ENCODE measurements around the gene SOD2. TPM values are rescaled to one million over a fixed set of nuclear protein-coding genes. Genes with fewer than 3 reads are reported as not detected.
A peak's percentile ranks its signal among the peaks of the same experiment; 100 is the strongest.

SOD2 gene
- total and polyA plus RNA-seq, 9 of the 15 experiments (the other 6 are each of a cell fraction or from before 2014, with no cell fraction given): 39.8 to 140 (median 95.8) TPM

DNA sequence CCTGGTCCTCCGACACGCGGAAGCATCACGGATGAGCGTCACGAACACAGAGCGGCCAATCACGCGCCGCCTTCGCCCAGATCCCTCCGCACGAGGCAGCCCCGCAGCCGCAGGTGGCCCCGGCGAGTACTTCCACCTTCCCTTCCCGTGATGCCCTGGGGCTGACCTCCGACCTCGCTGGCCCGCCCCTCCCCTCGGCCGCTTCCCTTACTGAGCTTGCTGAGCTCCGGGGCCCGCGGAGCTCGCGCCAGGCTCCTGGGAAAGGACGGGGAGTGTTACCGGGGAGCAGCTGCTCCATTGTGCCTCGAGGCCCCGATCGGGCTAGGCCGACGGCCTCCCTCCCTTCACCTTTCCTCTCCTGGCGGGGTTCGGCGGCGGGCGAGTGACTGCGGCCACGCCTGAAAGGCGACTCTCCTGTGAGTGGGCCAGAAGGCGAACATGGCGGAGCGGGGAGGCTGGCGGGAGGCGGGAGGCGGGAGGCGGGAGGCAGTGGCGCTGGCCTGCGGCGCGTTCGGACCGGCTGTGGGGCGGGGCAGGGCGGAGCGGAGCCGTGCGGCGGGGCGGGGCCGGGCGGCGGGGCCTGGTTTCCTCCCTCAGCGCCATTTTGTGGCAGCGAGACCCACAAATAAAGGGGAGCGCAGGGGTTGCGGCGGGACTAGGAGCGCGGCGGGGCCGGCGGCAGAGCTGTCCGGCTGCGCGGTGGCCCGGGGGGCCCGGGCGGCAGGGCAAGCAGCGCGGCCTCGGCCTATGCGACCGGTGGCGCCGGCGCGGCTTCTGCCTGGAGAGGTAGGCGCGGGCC, 34.1 kb upstream of the SOD2 start, which contains the start of gene WTAP (continued):
- TF ChIP-seq, protein P1, sequence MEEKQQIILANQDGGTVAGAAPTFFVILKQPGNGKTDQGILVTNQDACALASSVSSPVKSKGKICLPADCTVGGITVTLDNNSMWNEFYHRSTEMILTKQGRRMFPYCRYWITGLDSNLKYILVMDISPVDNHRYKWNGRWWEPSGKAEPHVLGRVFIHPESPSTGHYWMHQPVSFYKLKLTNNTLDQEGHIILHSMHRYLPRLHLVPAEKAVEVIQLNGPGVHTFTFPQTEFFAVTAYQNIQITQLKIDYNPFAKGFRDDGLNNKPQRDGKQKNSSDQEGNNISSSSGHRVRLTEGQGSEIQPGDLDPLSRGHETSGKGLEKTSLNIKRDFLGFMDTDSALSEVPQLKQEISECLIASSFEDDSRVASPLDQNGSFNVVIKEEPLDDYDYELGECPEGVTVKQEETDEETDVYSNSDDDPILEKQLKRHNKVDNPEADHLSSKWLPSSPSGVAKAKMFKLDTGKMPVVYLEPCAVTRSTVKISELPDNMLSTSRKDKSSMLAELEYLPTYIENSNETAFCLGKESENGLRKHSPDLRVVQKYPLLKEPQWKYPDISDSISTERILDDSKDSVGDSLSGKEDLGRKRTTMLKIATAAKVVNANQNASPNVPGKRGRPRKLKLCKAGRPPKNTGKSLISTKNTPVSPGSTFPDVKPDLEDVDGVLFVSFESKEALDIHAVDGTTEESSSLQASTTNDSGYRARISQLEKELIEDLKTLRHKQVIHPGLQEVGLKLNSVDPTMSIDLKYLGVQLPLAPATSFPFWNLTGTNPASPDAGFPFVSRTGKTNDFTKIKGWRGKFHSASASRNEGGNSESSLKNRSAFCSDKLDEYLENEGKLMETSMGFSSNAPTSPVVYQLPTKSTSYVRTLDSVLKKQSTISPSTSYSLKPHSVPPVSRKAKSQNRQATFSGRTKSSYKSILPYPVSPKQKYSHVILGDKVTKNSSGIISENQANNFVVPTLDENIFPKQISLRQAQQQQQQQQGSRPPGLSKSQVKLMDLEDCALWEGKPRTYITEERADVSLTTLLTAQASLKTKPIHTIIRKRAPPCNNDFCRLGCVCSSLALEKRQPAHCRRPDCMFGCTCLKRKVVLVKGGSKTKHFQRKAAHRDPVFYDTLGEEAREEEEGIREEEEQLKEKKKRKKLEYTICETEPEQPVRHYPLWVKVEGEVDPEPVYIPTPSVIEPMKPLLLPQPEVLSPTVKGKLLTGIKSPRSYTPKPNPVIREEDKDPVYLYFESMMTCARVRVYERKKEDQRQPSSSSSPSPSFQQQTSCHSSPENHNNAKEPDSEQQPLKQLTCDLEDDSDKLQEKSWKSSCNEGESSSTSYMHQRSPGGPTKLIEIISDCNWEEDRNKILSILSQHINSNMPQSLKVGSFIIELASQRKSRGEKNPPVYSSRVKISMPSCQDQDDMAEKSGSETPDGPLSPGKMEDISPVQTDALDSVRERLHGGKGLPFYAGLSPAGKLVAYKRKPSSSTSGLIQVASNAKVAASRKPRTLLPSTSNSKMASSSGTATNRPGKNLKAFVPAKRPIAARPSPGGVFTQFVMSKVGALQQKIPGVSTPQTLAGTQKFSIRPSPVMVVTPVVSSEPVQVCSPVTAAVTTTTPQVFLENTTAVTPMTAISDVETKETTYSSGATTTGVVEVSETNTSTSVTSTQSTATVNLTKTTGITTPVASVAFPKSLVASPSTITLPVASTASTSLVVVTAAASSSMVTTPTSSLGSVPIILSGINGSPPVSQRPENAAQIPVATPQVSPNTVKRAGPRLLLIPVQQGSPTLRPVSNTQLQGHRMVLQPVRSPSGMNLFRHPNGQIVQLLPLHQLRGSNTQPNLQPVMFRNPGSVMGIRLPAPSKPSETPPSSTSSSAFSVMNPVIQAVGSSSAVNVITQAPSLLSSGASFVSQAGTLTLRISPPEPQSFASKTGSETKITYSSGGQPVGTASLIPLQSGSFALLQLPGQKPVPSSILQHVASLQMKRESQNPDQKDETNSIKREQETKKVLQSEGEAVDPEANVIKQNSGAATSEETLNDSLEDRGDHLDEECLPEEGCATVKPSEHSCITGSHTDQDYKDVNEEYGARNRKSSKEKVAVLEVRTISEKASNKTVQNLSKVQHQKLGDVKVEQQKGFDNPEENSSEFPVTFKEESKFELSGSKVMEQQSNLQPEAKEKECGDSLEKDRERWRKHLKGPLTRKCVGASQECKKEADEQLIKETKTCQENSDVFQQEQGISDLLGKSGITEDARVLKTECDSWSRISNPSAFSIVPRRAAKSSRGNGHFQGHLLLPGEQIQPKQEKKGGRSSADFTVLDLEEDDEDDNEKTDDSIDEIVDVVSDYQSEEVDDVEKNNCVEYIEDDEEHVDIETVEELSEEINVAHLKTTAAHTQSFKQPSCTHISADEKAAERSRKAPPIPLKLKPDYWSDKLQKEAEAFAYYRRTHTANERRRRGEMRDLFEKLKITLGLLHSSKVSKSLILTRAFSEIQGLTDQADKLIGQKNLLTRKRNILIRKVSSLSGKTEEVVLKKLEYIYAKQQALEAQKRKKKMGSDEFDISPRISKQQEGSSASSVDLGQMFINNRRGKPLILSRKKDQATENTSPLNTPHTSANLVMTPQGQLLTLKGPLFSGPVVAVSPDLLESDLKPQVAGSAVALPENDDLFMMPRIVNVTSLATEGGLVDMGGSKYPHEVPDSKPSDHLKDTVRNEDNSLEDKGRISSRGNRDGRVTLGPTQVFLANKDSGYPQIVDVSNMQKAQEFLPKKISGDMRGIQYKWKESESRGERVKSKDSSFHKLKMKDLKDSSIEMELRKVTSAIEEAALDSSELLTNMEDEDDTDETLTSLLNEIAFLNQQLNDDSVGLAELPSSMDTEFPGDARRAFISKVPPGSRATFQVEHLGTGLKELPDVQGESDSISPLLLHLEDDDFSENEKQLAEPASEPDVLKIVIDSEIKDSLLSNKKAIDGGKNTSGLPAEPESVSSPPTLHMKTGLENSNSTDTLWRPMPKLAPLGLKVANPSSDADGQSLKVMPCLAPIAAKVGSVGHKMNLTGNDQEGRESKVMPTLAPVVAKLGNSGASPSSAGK (IDR thresholded peaks at IDR 0.05): peak; percentile 100
- TF ChIP-seq POLR2G (IDR thresholded peaks at IDR 0.05; ENCODE audit: low read depth, low read length) (peak; percentile 98), PML (IDR thresholded peaks at IDR 0.05; ENCODE audit: low read length) (peak; percentile 90), ZBTB7A (IDR thresholded peaks at IDR 0.05; ENCODE audit: borderline replicate concordance, control insufficient read depth, low read depth, low read length) (peak; percentile 60; the same call in 1 of the 2 replicates), ZNF41 (CRISPR knock-in tag; conservative IDR thresholded peaks at IDR 0.05) (no peak), OTX1 (CRISPR knock-in tag; IDR thresholded peaks at IDR 0.05) (peak; percentile 66; the same call in 1 of the 2 replicates), CHD4 (IDR thresholded peaks at IDR 0.05; ENCODE audit: insufficient read depth, insufficient replicate concordance, low read depth, low read length, poor library complexity, severe bottlenecking) (no peak), RAD21 (CRISPR knock-in tag; conservative IDR thresholded peaks at IDR 0.05 in 1 of 2, IDR thresholded peaks at IDR 0.05 in 1 of 2) (no peak)
- TF ChIP-seq, protein P2, sequence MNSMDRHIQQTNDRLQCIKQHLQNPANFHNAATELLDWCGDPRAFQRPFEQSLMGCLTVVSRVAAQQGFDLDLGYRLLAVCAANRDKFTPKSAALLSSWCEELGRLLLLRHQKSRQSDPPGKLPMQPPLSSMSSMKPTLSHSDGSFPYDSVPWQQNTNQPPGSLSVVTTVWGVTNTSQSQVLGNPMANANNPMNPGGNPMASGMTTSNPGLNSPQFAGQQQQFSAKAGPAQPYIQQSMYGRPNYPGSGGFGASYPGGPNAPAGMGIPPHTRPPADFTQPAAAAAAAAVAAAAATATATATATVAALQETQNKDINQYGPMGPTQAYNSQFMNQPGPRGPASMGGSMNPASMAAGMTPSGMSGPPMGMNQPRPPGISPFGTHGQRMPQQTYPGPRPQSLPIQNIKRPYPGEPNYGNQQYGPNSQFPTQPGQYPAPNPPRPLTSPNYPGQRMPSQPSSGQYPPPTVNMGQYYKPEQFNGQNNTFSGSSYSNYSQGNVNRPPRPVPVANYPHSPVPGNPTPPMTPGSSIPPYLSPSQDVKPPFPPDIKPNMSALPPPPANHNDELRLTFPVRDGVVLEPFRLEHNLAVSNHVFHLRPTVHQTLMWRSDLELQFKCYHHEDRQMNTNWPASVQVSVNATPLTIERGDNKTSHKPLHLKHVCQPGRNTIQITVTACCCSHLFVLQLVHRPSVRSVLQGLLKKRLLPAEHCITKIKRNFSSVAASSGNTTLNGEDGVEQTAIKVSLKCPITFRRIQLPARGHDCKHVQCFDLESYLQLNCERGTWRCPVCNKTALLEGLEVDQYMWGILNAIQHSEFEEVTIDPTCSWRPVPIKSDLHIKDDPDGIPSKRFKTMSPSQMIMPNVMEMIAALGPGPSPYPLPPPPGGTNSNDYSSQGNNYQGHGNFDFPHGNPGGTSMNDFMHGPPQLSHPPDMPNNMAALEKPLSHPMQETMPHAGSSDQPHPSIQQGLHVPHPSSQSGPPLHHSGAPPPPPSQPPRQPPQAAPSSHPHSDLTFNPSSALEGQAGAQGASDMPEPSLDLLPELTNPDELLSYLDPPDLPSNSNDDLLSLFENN (IDR thresholded peaks at IDR 0.05; ENCODE audit: low read depth in 2 of 2, low read length in 2 of 2): peak in 1 of 2 experiments; percentile 76; a peak in 2 of 4 replicates
